ENCODE results near the gene KLHL21.
"Not testable (repeated sequence)": the region's sequence is repeated elsewhere in the genome, so short reads cannot be mapped to it uniquely, and the experiment has no call there.

The KLHL21 gene

GRCh38 chr1:6624710-6625583 lies 22.3 kb upstream of the KLHL21 start, which contains the start of gene THAP3:
TSS of gene THAP3 (plus strand) at chr1:6624868. CDS start at chr1:6625219, 351 bp downstream.
- peak; percentile 76 for DNase-seq

GRCh38 chr1:6623269-6623965 lies 20.7 kb upstream of the KLHL21 start:
- DNase-seq: no peak

GRCh38 chr1:6622396-6623152 lies 19.9 kb upstream of the KLHL21 start:
- DNase-seq: no peak

GRCh38 chr1:6621429-6622391 lies 19.0 kb upstream of the KLHL21 start:
- no peak for DNase-seq

GRCh38 chr1:6619045-6619444 lies 16.4 kb upstream of the KLHL21 start:
- DNase-seq: no peak

GRCh38 chr1:6614929-6615785 lies 12.5 kb upstream of the KLHL21 start:
- DNase-seq: no peak

- no peak for DNase-seq
Observed at GRCh38 chr1:6614019-6614928, 11.6 kb upstream of the KLHL21 start.

- peak; percentile 98 for DNase-seq
Observed at GRCh38 chr1:6613361-6614018, 10.8 kb upstream of the KLHL21 start, which contains the start of gene PHF13. TSS of gene PHF13 (plus strand) at chr1:6613731. CDS start at chr1:6614067, 336 bp downstream.

- peak; percentile 61 for DNase-seq
Observed at GRCh38 chr1:6612641-6613360, 10.1 kb upstream of the KLHL21 start.

GRCh38 chr1:6603915-6604558 lies 1.4 kb upstream of the KLHL21 start:
- DNase-seq: no peak

GRCh38 chr1:6603238-6603914 lies 707 bp upstream of the KLHL21 start:
- DNase-seq: no peak

GRCh38 chr1:6601923-6602668 lies 573 bp downstream of the KLHL21 start:
- peak; percentile 67 for DNase-seq

- peak; percentile 83 for DNase-seq
Observed at GRCh38 chr1:6601049-6601922, 1.4 kb downstream of the KLHL21 start.

- no peak for DNase-seq
Observed at GRCh38 chr1:6600410-6601048, 2.1 kb downstream of the KLHL21 start.

- DNase-seq: not testable (repeated sequence)
Observed at GRCh38 chr1:6599991-6600390, 2.7 kb downstream of the KLHL21 start.

All from NCI-H2171 treated with DMSO at 0.1 percent for 48 hours (cell line).